ENCODE data around the gene CTNNA2.

The CTNNA2 gene

DNA sequence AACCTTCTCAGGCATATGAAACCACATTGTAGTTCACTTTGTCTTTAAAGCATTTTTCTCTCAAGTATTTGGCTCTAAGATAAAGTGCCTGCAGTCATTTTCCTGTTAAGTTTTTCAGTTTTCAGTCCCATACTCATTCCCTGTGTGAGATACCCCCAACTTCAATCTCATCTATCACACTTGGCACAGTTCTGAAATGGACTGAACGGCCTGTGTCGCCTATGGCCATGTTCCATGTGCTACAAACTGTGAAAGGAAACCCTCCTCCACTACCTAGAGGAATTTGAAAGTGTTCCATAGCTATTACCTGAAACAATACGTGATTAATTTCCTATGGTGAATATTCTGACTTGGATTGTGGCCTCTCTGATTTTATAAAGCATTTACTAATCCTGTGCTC, 319.1 kb downstream of the CTNNA2 start:
- H3K27me3 ChIP-seq (ENCODE audit: control insufficient read depth in 5 of 5, insufficient read depth in 4 of 5, low read length in 5 of 5): no peaks in the 10 kb centered on the region
- H3K36me3 ChIP-seq (ENCODE audit: control insufficient read depth in 5 of 5, insufficient read depth in 5 of 5, low read length in 5 of 5): no peaks in the 10 kb centered on the region
- no peaks in the 10 kb centered on the region for H3K9me3 ChIP-seq (ENCODE audit: control insufficient read depth in 5 of 5, low read length in 5 of 5)
- no peaks in the 10 kb centered on the region for H3K4me1 ChIP-seq (ENCODE audit: control insufficient read depth in 5 of 5, insufficient read depth in 5 of 5, low read length in 5 of 5)
- no peak overlapping the region for H3K4me3 ChIP-seq (ENCODE audit: low read depth in 1 of 5, low read length in 5 of 5)
- H3K27ac ChIP-seq (ENCODE audit: low read depth, low read length): no peak overlapping the region
- no peak overlapping the region for H3K9ac ChIP-seq (ENCODE audit: low read length in 5 of 5)

- Histone ChIP-seq H3K27me3 (ENCODE audit: control insufficient read depth in 5 of 5, insufficient read depth in 4 of 5, low read length in 5 of 5) (no peaks in the 10 kb centered on the region), H3K4me3 (ENCODE audit: low read depth in 1 of 5, low read length in 5 of 5) (no peak overlapping the region), H3K9ac (ENCODE audit: low read length in 5 of 5) (no peak overlapping the region), H3K27ac (ENCODE audit: low read depth, low read length) (no peak overlapping the region), H3K4me1 (ENCODE audit: control insufficient read depth in 5 of 5, insufficient read depth in 5 of 5, low read length in 5 of 5) (no peaks in the 10 kb centered on the region), H3K9me3 (ENCODE audit: control insufficient read depth in 5 of 5, low read length in 5 of 5) (no peaks in the 10 kb centered on the region), H3K36me3 (ENCODE audit: control insufficient read depth in 5 of 5, insufficient read depth in 5 of 5, low read length in 5 of 5) (no peaks in the 10 kb centered on the region)
These were observed 319.8 kb downstream of the CTNNA2 start for GRCh38 chr2:79832511-79833234.

DNA sequence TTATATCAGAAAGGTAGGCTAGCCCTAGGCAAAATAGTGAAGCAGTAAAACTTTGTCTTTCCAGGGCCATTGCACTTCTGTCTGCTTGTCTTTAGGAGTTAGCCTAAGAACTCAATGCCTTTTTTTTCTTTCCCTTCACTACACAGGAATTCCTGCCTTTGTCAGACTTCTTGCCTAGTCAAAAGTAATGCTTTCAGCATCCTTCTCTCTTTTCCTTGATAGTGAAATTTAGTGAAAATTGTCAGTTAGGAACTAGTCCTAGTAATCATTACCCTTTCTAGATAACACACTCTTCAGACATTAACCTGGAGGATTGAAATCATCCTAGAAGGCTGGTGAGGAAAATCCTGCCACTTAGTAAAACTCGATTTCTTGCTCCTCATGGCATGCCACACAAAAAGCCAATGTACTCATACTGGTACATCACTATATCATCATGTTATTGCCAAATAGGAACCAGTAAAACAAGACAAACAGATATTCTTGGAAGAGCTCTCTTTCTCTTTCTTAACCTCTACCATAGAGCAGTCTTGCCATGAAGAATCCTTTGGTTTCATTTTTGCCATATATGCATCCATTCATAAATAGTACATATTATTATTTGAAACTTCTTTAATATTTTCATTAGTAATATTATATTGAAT, 320.5 kb downstream of the CTNNA2 start:
- Histone ChIP-seq H3K27ac (ENCODE audit: low read depth, low read length) (no peak overlapping the region), H3K27me3 (ENCODE audit: control insufficient read depth in 5 of 5, insufficient read depth in 4 of 5, low read length in 5 of 5) (no peaks in the 10 kb centered on the region), H3K36me3 (ENCODE audit: control insufficient read depth in 5 of 5, insufficient read depth in 5 of 5, low read length in 5 of 5) (no peaks in the 10 kb centered on the region), H3K9me3 (ENCODE audit: control insufficient read depth in 5 of 5, low read length in 5 of 5) (no peaks in the 10 kb centered on the region), H3K4me1 (ENCODE audit: control insufficient read depth in 5 of 5, insufficient read depth in 5 of 5, low read length in 5 of 5) (no peaks in the 10 kb centered on the region), H3K9ac (ENCODE audit: low read length in 5 of 5) (no peak overlapping the region), H3K4me3 (ENCODE audit: low read depth in 1 of 5, low read length in 5 of 5) (no peak overlapping the region)

GRCh38 chr2:79835911-79836310, 323.1 kb downstream of the CTNNA2 start:
- H3K27me3 ChIP-seq (ENCODE audit: control insufficient read depth in 5 of 5, insufficient read depth in 4 of 5, low read length in 5 of 5): no peaks in the 10 kb centered on the region
- no peak overlapping the region for H3K27ac ChIP-seq (ENCODE audit: low read depth, low read length)
- no peak overlapping the region for H3K4me3 ChIP-seq (ENCODE audit: low read depth in 1 of 5, low read length in 5 of 5)
- no peaks in the 10 kb centered on the region for H3K36me3 ChIP-seq (ENCODE audit: control insufficient read depth in 5 of 5, insufficient read depth in 5 of 5, low read length in 5 of 5)
- no peak overlapping the region for H3K9ac ChIP-seq (ENCODE audit: low read length in 5 of 5)
- no peaks in the 10 kb centered on the region for H3K4me1 ChIP-seq (ENCODE audit: control insufficient read depth in 5 of 5, insufficient read depth in 5 of 5, low read length in 5 of 5)
- no peaks in the 10 kb centered on the region for H3K9me3 ChIP-seq (ENCODE audit: control insufficient read depth in 5 of 5, low read length in 5 of 5)

DNA sequence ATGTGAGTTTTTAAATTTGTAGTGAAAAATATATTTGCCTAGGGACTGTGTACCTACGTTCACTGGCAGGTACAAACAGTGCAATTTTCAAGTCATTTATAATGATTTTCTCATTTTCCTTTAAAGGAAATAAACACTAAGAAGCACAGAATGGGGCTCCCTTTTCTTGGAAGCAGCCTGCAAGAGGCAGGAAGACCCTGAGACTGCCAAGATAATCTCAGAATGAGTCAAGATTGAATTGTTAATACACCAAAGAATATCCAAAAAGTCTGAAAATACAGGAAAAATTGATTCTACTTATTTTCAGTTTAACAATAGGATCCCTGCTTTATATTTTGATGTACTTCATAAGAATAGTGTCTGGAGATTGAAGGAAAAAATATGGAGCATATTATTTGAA, 331.2 kb downstream of the CTNNA2 start:
- H3K36me3 ChIP-seq (ENCODE audit: control insufficient read depth in 5 of 5, insufficient read depth in 5 of 5, low read length in 5 of 5): no peaks in the 10 kb centered on the region
- H3K27me3 ChIP-seq (ENCODE audit: control insufficient read depth in 5 of 5, insufficient read depth in 4 of 5, low read length in 5 of 5): no peaks in the 10 kb centered on the region
- H3K4me1 ChIP-seq (ENCODE audit: control insufficient read depth in 5 of 5, insufficient read depth in 5 of 5, low read length in 5 of 5): no peaks in the 10 kb centered on the region
- no peak overlapping the region for H3K9ac ChIP-seq (ENCODE audit: low read length in 5 of 5)
- H3K4me3 ChIP-seq (ENCODE audit: low read depth in 1 of 5, low read length in 5 of 5): no peak overlapping the region
- H3K27ac ChIP-seq (ENCODE audit: low read depth, low read length): no peak overlapping the region
- H3K9me3 ChIP-seq (ENCODE audit: control insufficient read depth in 5 of 5, low read length in 5 of 5): no peaks in the 10 kb centered on the region

DNA sequence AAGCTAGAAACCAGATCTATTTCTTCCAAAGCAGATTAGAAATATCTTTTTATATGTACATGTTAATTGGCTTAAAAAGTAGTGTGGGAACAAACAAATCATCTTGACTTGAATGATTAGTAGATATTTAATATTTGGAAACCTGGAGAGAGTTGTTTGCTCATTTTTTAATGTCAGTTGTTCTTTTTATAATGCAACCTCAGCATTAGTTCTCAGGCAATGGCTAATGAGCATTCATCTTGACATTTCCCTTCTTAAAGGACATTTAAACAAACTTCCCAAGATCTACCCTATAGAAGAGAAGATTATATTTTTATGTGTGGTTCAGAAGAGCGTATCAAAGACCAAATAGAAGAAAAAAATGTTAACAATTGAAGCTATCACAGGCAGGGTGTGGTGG, 334.0 kb downstream of the CTNNA2 start:
- H3K4me1 ChIP-seq (ENCODE audit: control insufficient read depth in 5 of 5, insufficient read depth in 5 of 5, low read length in 5 of 5): no peaks in the 10 kb centered on the region
- no peaks in the 10 kb centered on the region for H3K9me3 ChIP-seq (ENCODE audit: control insufficient read depth in 5 of 5, low read length in 5 of 5)
- no peak overlapping the region for H3K9ac ChIP-seq (ENCODE audit: low read length in 5 of 5)
- no peaks in the 10 kb centered on the region for H3K27me3 ChIP-seq (ENCODE audit: control insufficient read depth in 5 of 5, insufficient read depth in 4 of 5, low read length in 5 of 5)
- no peak overlapping the region for H3K27ac ChIP-seq (ENCODE audit: low read depth, low read length)
- no peaks in the 10 kb centered on the region for H3K36me3 ChIP-seq (ENCODE audit: control insufficient read depth in 5 of 5, insufficient read depth in 5 of 5, low read length in 5 of 5)
- H3K4me3 ChIP-seq (ENCODE audit: low read depth in 1 of 5, low read length in 5 of 5): no peak overlapping the region

GRCh38 chr2:79849241-79849640, 336.4 kb downstream of the CTNNA2 start:
- no peaks in the 10 kb centered on the region for H3K27me3 ChIP-seq (ENCODE audit: control insufficient read depth in 5 of 5, insufficient read depth in 4 of 5, low read length in 5 of 5)
- H3K9ac ChIP-seq (ENCODE audit: low read length in 5 of 5): no peak overlapping the region
- no peaks in the 10 kb centered on the region for H3K9me3 ChIP-seq (ENCODE audit: control insufficient read depth in 5 of 5, low read length in 5 of 5)
- no peak overlapping the region for H3K4me3 ChIP-seq (ENCODE audit: low read depth in 1 of 5, low read length in 5 of 5)
- H3K36me3 ChIP-seq (ENCODE audit: control insufficient read depth in 5 of 5, insufficient read depth in 5 of 5, low read length in 5 of 5): no peaks in the 10 kb centered on the region
- H3K27ac ChIP-seq (ENCODE audit: low read depth, low read length): no peak overlapping the region
- H3K4me1 ChIP-seq (ENCODE audit: control insufficient read depth in 5 of 5, insufficient read depth in 5 of 5, low read length in 5 of 5): no peaks in the 10 kb centered on the region

- Histone ChIP-seq H3K9ac (ENCODE audit: low read length in 5 of 5) (no peak overlapping the region), H3K4me3 (ENCODE audit: low read depth in 1 of 5, low read length in 5 of 5) (no peak overlapping the region), H3K27me3 (ENCODE audit: control insufficient read depth in 5 of 5, insufficient read depth in 4 of 5, low read length in 5 of 5) (no peaks in the 10 kb centered on the region), H3K9me3 (ENCODE audit: control insufficient read depth in 5 of 5, low read length in 5 of 5) (no peaks in the 10 kb centered on the region), H3K27ac (ENCODE audit: low read depth, low read length) (no peak overlapping the region), H3K4me1 (ENCODE audit: control insufficient read depth in 5 of 5, insufficient read depth in 5 of 5, low read length in 5 of 5) (no peaks in the 10 kb centered on the region), H3K36me3 (ENCODE audit: control insufficient read depth in 5 of 5, insufficient read depth in 5 of 5, low read length in 5 of 5) (no peaks in the 10 kb centered on the region)
These were observed 337.1 kb downstream of the CTNNA2 start for GRCh38 chr2:79849949-79850348.

GRCh38 chr2:79850912-79851311, 338.1 kb downstream of the CTNNA2 start:
- H3K4me1 ChIP-seq (ENCODE audit: control insufficient read depth in 5 of 5, insufficient read depth in 5 of 5, low read length in 5 of 5): no peaks in the 10 kb centered on the region
- no peaks in the 10 kb centered on the region for H3K27me3 ChIP-seq (ENCODE audit: control insufficient read depth in 5 of 5, insufficient read depth in 4 of 5, low read length in 5 of 5)
- H3K27ac ChIP-seq (ENCODE audit: low read depth, low read length): no peak overlapping the region
- no peaks in the 10 kb centered on the region for H3K9me3 ChIP-seq (ENCODE audit: control insufficient read depth in 5 of 5, low read length in 5 of 5)
- H3K36me3 ChIP-seq (ENCODE audit: control insufficient read depth in 5 of 5, insufficient read depth in 5 of 5, low read length in 5 of 5): no peaks in the 10 kb centered on the region
- H3K4me3 ChIP-seq (ENCODE audit: low read depth in 1 of 5, low read length in 5 of 5): no peak overlapping the region
- no peak overlapping the region for H3K9ac ChIP-seq (ENCODE audit: low read length in 5 of 5)

DNA sequence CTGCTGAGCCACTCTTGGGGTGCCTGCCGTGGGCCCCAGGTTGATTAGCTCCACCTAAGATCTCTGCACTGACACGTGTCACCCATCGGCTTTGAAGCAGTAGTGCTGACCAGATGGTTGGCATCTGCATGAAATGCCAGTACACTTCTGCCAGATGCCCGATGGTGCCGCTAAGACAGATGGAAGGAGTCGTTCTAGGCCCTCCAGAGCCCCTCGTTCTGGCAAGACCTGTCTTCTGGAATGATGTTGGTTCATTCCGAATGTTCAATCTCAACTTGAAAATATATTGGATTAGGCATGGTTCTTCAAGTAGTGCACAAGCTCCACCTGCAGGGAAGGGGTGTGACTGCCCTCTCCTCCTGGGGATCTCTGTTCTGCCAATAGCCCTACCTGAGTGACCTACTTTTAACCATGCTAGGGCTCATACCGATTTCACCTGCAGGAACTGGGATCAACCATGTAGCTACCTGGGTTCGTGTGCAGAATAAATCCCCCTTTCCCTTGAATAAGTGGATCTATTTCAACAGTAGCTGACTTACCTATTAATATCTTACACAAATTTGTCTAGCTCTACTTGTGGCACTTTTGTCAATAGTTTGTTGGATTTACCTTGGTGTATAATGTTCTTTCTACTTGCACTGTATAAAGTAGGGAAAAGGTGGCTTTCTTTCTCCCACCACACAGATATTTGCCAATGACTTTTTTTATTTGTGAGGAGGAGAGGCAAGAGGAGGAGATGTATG, 342.6 kb downstream of the CTNNA2 start:
- no peak overlapping the region for H3K27ac ChIP-seq (ENCODE audit: low read depth, low read length)
- H3K4me3 ChIP-seq (ENCODE audit: low read depth in 1 of 5, low read length in 5 of 5): no peak overlapping the region
- no peak overlapping the region for H3K9ac ChIP-seq (ENCODE audit: low read length in 5 of 5)

More for the DNA sequence above, 342.6 kb downstream of the CTNNA2 start:
- Histone ChIP-seq H3K36me3 (ENCODE audit: control insufficient read depth in 5 of 5, insufficient read depth in 5 of 5, low read length in 5 of 5) (no peaks in the 10 kb centered on the region), H3K27me3 (ENCODE audit: control insufficient read depth in 5 of 5, insufficient read depth in 4 of 5, low read length in 5 of 5) (peaks cover 0 to 3% (median 0%) of the 10 kb centered on the region in 5 donors), H3K4me1 (ENCODE audit: control insufficient read depth in 5 of 5, insufficient read depth in 5 of 5, low read length in 5 of 5) (no peaks in the 10 kb centered on the region), H3K9me3 (ENCODE audit: control insufficient read depth in 5 of 5, low read length in 5 of 5) (no peaks in the 10 kb centered on the region)
